HepG2 (cell line): Measurements from ENCODE around the gene WDR93. TPM values are rescaled to one million over a fixed set of nuclear protein-coding genes. Genes with fewer than 3 reads are reported as not detected.
A peak's percentile ranks its signal among the peaks of the same experiment; 100 is the strongest.

Experiments used
- ATAC-seq: fragments of 200-7000 bp; cut with Tn5 transposase; 3 replicates; pipeline ENCODE4 v1.9.1; 2020; ENCODE audit warnings: mild to moderate bottlenecking, moderate library complexity
- BruUV-seq: library from RNA; stranded (reverse); fragments of 400-500 nt; replicated peaks from 2 replicates; lab custom pipeline; 2021; lab: Mats Ljungman, UMichigan
- CTCF ChIA-PET: fragments of 300-600 bp; formaldehyde crosslinking; extraction: SDS; loops from one replicate; lab custom pipeline; 2021; ENCODE audit warnings: low total read pairs, inconsistent platforms, low intra/inter-chr PET ratio; lab: Yijun Ruan, JAX
- POLR2A ChIA-PET: fragments of 350-600 bp; sonication (Branson Sonifier 250); formaldehyde crosslinking; loops from one replicate; lab custom pipeline; 2020; ENCODE audit warnings: antibody characterized with exemption, inconsistent platforms; lab: Yijun Ruan, JAX
- DNase-seq: peaks from one replicate; pipeline ENCODE4 v3.0.0-alpha.2; 2015; ENCODE audit warnings: low spot score
- FAIRE-seq: peaks from 3 replicates; lab custom pipeline; 2011; peaks lifted over from hg19 to GRCh38; lab: Jason Lieb, UNC
- H2AFZ ChIP-seq: one replicate; pipeline ENCODE4 v1.6.1; 2011; ENCODE audit warnings: low read length, inconsistent platforms
- H3K27ac ChIP-seq: fragments of 300-600 bp; 3 replicates; pipeline ENCODE4 v1.8.0; 2011; ENCODE audit warnings: mixed run types, mild to moderate bottlenecking, mixed read lengths, low read length, inconsistent platforms; ENCODE audit not compliant: insufficient read depth; ENCODE audit errors: extremely low read length
- H3K27me3 ChIP-seq, 2 experiments: fragments of 200-600 bp in 1 of 2; 2 replicates in 1 of 2; 3 replicates in 1 of 2; pipeline versions ENCODE4 v1.6.0 to v1.8.0; 2011; ENCODE audit warnings: low read length in 2 of 2, mild to moderate bottlenecking in 2 of 2, moderate library complexity in 2 of 2, inconsistent platforms in 1 of 2; ENCODE audit not compliant: insufficient read depth in 2 of 2, control insufficient read depth in 1 of 2
- H3K36me3 ChIP-seq, 2 experiments: fragments of 200-600 bp in 1 of 2; replicated peaks in 1 of 2; 2 replicates in 1 of 2; 3 replicates in 1 of 2; pipeline versions ENCODE4 v1.5.1 to v1.8.0; 2011; ENCODE audit warnings: low read length in 2 of 2, inconsistent platforms in 1 of 2; ENCODE audit not compliant: insufficient read depth in 2 of 2, control insufficient read depth in 1 of 2
- H3K4me1 ChIP-seq: 2 replicates; pipeline ENCODE4 v1.5.1; 2012; ENCODE audit warnings: low read length, inconsistent platforms; ENCODE audit not compliant: insufficient read depth
- H3K4me2 ChIP-seq: 2 replicates; pipeline ENCODE4 v1.6.0; 2011; ENCODE audit warnings: low read depth, low read length, inconsistent platforms
- H3K4me3 ChIP-seq, 3 experiments: fragments of 200-600 bp in 1 of 3; sonication (generic), shearing (Covaris generic) in 1 of 3; replicated peaks in 1 of 3; 2 replicates each; pipeline ENCODE4 v1.5.1; 2011 to 2016; ENCODE audit warnings: low read length in 3 of 3, inconsistent platforms in 2 of 3, low read depth in 2 of 3, mild to moderate bottlenecking in 2 of 3, control low read depth in 1 of 3, mixed read lengths in 1 of 3; ENCODE audit not compliant: insufficient read depth in 1 of 3
- H3K79me2 ChIP-seq: one replicate; pipeline ENCODE4 v1.6.1; 2011; ENCODE audit warnings: low read length, inconsistent platforms; ENCODE audit not compliant: insufficient read depth
- H3K9ac ChIP-seq: 2 replicates; pipeline ENCODE4 v1.6.0; 2011; ENCODE audit warnings: mild to moderate bottlenecking, low read depth, low read length, inconsistent platforms; ENCODE audit not compliant: insufficient read depth
- H3K9me3 ChIP-seq: 2 replicates; pipeline ENCODE4 v1.5.1; 2012; ENCODE audit warnings: mild to moderate bottlenecking, low read length
- H4K20me1 ChIP-seq: 2 replicates; pipeline ENCODE4 v1.6.0; 2011; ENCODE audit warnings: inconsistent platforms, mild to moderate bottlenecking, low read length, moderate library complexity; ENCODE audit not compliant: insufficient read depth
- ADNP ChIP-seq: sonication (generic); formaldehyde crosslinking; IDR thresholded peaks from 2 replicates; pipeline ENCODE4 v1.4.0; 2020; ENCODE audit warnings: missing genetic modification reagents
- CCDC6 ChIP-seq: sonication (generic); formaldehyde crosslinking; IDR thresholded peaks from 2 replicates; pipeline ENCODE4 v1.8.1; 2022; ENCODE audit warnings: mild to moderate bottlenecking, missing genetic modification reagents, moderate library complexity
- ETV5 ChIP-seq: IDR thresholded peaks from 2 replicates; pipeline ENCODE4 v1.6.1; 2018; ENCODE audit warnings: missing biosample characterization, missing genetic modification reagents, inconsistent platforms, borderline replicate concordance
- HDAC1 ChIP-seq: sonication (generic); formaldehyde crosslinking; IDR thresholded peaks from 2 replicates; pipeline ENCODE4 v1.5.1; 2020; ENCODE audit warnings: mild to moderate bottlenecking, missing genetic modification reagents
- KDM3A ChIP-seq: IDR thresholded peaks from 2 replicates; pipeline ENCODE4 v1.6.1; 2018; ENCODE audit warnings: low read depth, missing compliant biosample characterization
- MAFF ChIP-seq: IDR thresholded peaks from 2 replicates; pipeline ENCODE4 v1.6.1; 2011; ENCODE audit warnings: low read depth, low read length, improper control_type of control experiment
- MAFK ChIP-seq, 2 experiments: IDR thresholded peaks in 1 of 2; conservative IDR thresholded peaks in 1 of 2; 2 replicates each; pipeline ENCODE4 v1.6.1; 2011; ENCODE audit warnings: improper control_type of control experiment in 2 of 2, low read length in 2 of 2
- NCOA5 ChIP-seq: sonication (generic); formaldehyde crosslinking; IDR thresholded peaks from 2 replicates; pipeline ENCODE4 v1.4.0; 2020; ENCODE audit warnings: missing genetic modification reagents
- NFE2L2 ChIP-seq: fragments of 150-350 bp; IDR thresholded peaks from 2 replicates; pipeline ENCODE4 v1.6.1; 2014; ENCODE audit warnings: low read length
- RNF2 ChIP-seq: fragments of 450-650 bp; conservative IDR thresholded peaks from 2 replicates; pipeline ENCODE4 v1.6.1; 2016; ENCODE audit warnings: low read depth
- SIX4 ChIP-seq: sonication (generic); formaldehyde crosslinking; IDR thresholded peaks from 2 replicates; pipeline ENCODE4 v1.4.0; 2020; ENCODE audit warnings: missing genetic modification reagents
- TARDBP ChIP-seq: sonication (generic); formaldehyde crosslinking; IDR thresholded peaks from 2 replicates; pipeline ENCODE4 v1.8.0; 2022; ENCODE audit warnings: mild to moderate bottlenecking, missing genetic modification reagents
- WIZ ChIP-seq: sonication (generic); formaldehyde crosslinking; IDR thresholded peaks from 2 replicates; pipeline ENCODE4 v1.5.1; 2020; ENCODE audit warnings: mild to moderate bottlenecking, missing genetic modification reagents
- ZFP41 ChIP-seq: sonication (generic); formaldehyde crosslinking; IDR thresholded peaks from 2 replicates; pipeline ENCODE4 v1.4.0; 2020; ENCODE audit warnings: mild to moderate bottlenecking, missing genetic modification reagents, borderline replicate concordance
- ZNF225 ChIP-seq: sonication (generic); formaldehyde crosslinking; IDR thresholded peaks from 2 replicates; pipeline ENCODE4 v1.4.0; 2020; ENCODE audit warnings: mild to moderate bottlenecking, missing genetic modification reagents
- ZNF260 ChIP-seq: sonication (generic); formaldehyde crosslinking; IDR thresholded peaks from 2 replicates; pipeline ENCODE4 v1.4.0; 2020; ENCODE audit warnings: missing genetic modification reagents, low read depth, mild to moderate bottlenecking, borderline replicate concordance
- ZNF367 ChIP-seq: sonication (generic); formaldehyde crosslinking; IDR thresholded peaks from 2 replicates; pipeline ENCODE4 v1.4.0; 2020; ENCODE audit warnings: missing genetic modification reagents, borderline replicate concordance
- ZNF432 ChIP-seq: sonication (generic); formaldehyde crosslinking; IDR thresholded peaks from 2 replicates; pipeline ENCODE4 v1.5.0; 2020; ENCODE audit warnings: missing genetic modification reagents, mild to moderate bottlenecking, borderline replicate concordance
- ZSCAN22 ChIP-seq: sonication (generic); formaldehyde crosslinking; IDR thresholded peaks from 2 replicates; pipeline ENCODE4 v1.4.0; 2020; ENCODE audit warnings: mild to moderate bottlenecking, missing genetic modification reagents
- WGBS: methylation state at CpG from one replicate; pipeline ENCODE4 v1.1.6; 2017; ENCODE audit warnings: low lambda C conversion rate; 5-methylcytosine and 5-hydroxymethylcytosine counted together
- in situ Hi-C: cut with HindIII; loops from 2 replicates; pipeline ENCODE4 v1.10.0; 2017; ENCODE audit warnings: low pct_unique_long_range_greater_than_20kb; ENCODE audit not compliant: extremely low pct_ligation_motif_present
- intact Hi-C: fragments of 100-400 bp; cut with micrococcal nuclease; formaldehyde crosslinking; loops from one replicate; pipeline ENCODE4 v1.10.0; 2022; ENCODE audit not compliant: unreplicated experiment
- polyA plus RNA-seq, 8 experiments: library from polyadenylated mRNA; depleted of rRNA in 3 of 8; stranded (reverse) in 7 of 8; unstranded in 1 of 8; fragments of >200 nt; fragmentation: Illumina TruSeq in 4 of 8; extraction: Trizol in 4 of 8; gene quantifications; 2 replicates each; pipeline versions ENCODE4 v1.2.1 to v1.2.3, GENCODE V29; 2011 to 2016; ENCODE audit warnings: low read depth in 4 of 8, missing spikeins in 1 of 8, mixed read lengths in 1 of 8; ENCODE audit not compliant: insufficient read depth in 1 of 8
- total RNA-seq, 5 experiments: library from RNA; depleted of rRNA; stranded (reverse); fragments of >200 nt; fragmentation: Illumina TruSeq; extraction: Trizol; gene quantifications; 2 replicates each; pipeline ENCODE4 v1.2.3, GENCODE V29; 2016; ENCODE audit warnings: low read depth in 1 of 5
- TF ChIP-seq, protein P1 (sequence below): sonication (generic); IDR thresholded peaks from 2 replicates; pipeline ENCODE4 v1.6.1; 2016; ENCODE audit warnings: low read depth, borderline replicate concordance

WDR93 gene
- total and polyA plus RNA-seq, 2 of the 13 experiments (the other 11 are each of a cell fraction or from before 2014, with no cell fraction given) = 0.07 TPM; not detected in 1

- in situ Hi-C loops = no loop called here
- Histone ChIP-seq H3K27ac (no peak overlapping the region), H3K9ac (no peak overlapping the region), H3K36me3 (no peaks in the 10 kb centered on the region), H2AFZ (no peak overlapping the region), H4K20me1 (no peaks in the 10 kb centered on the region), H3K4me1 (peaks cover 33% of the 10 kb centered on the region), H3K27me3 (peaks cover 2 to 8% of the 10 kb centered on the region in 2 experiments; a peak in 3 of 5 replicates), H3K79me2 (no peaks in the 10 kb centered on the region), H3K4me3 (no peak overlapping the region), H3K9me3 (no peaks in the 10 kb centered on the region), H3K4me2 (no peak overlapping the region)
- ChIA-PET POLR2A (interaction anchor here (1.0 kb wide), 2 partner anchors 12 to 42 kb away, joined by 3 to 4 read pairs; partner anchors contain the start of gene ANPEP), CTCF (interaction anchor here (1.0 kb wide), 1 partner anchor 102 kb away, joined by 3 read pairs; no protein-coding TSS in a partner anchor)
- WGBS = 35% methylated on average over 3 of the region's 3 CpGs
- peak; percentile 47 for DNase-seq
- no TSS peak for BruUV-seq
- peak; percentile 64 for ATAC-seq
- peak; percentile 63 for FAIRE-seq
- intact Hi-C loops = no loop called here
- no peak for TF ChIP-seq SIX4
- TF ChIP-seq, protein P1, sequence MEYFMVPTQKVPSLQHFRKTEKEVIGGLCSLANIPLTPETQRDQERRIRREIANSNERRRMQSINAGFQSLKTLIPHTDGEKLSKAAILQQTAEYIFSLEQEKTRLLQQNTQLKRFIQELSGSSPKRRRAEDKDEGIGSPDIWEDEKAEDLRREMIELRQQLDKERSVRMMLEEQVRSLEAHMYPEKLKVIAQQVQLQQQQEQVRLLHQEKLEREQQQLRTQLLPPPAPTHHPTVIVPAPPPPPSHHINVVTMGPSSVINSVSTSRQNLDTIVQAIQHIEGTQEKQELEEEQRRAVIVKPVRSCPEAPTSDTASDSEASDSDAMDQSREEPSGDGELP = peak; percentile 60; the same call in 1 of the 2 replicates
- peak; percentile 78 for TF ChIP-seq NFE2L2
- TF ChIP-seq MAFK (conservative IDR thresholded peaks at IDR 0.05 in 1 of 2, IDR thresholded peaks at IDR 0.05 in 1 of 2; ENCODE audit: low read length in 2 of 2) = peak; percentile 83 to 89
- no peak for TF ChIP-seq CCDC6
- TF ChIP-seq MAFF = peak; percentile 84
Observed at GRCh38 chr15:89772932-89773583, 82.4 kb downstream of the WDR93 start.

GRCh38 chr15:89774492-89774891 is 83.9 kb downstream of the WDR93 start:
- H3K27me3 ChIP-seq = peaks cover 4 to 8% of the 10 kb centered on the region in 2 experiments; a peak in 4 of 5 replicates
- H4K20me1 ChIP-seq = no peaks in the 10 kb centered on the region
- intact Hi-C loops (no loop called here), in situ Hi-C loops (no loop called here)
- no peak overlapping the region for H2AFZ ChIP-seq
- no peaks in the 10 kb centered on the region for H3K36me3 ChIP-seq
- H3K4me3 ChIP-seq = no peak overlapping the region
- WGBS = 75% methylated on average over 5 of the region's 5 CpGs
- no peak overlapping the region for H3K27ac ChIP-seq
- FAIRE-seq = no peak
- ATAC-seq = no peak
- ChIA-PET POLR2A (interaction anchor here (0.9 kb wide), 1 partner anchor 119 kb away, joined by 3 read pairs; the partner anchor contains the start of gene AP3S2), CTCF (no interaction called here)
- H3K4me2 ChIP-seq = no peak overlapping the region
- BruUV-seq = no TSS peak
- DNase-seq = no peak
- no peak overlapping the region for H3K9ac ChIP-seq
- peaks cover 39% of the 10 kb centered on the region for H3K4me1 ChIP-seq
- no peaks in the 10 kb centered on the region for H3K79me2 ChIP-seq
- no peaks in the 10 kb centered on the region for H3K9me3 ChIP-seq
- TF ChIP-seq ADNP (no peak), RNF2 (no peak), ZNF432 (CRISPR knock-in tag) (no peak), ZFP41 (CRISPR knock-in tag) (no peak), KDM3A (CRISPR knock-in tag) (no peak), ZNF367 (CRISPR knock-in tag) (no peak), WIZ (CRISPR knock-in tag) (no peak), TARDBP (CRISPR knock-in tag) (no peak), NCOA5 (no peak), ZNF225 (CRISPR knock-in tag) (no peak), ZSCAN22 (CRISPR knock-in tag) (no peak), HDAC1 (no peak), ZNF260 (CRISPR knock-in tag) (no peak), ETV5 (CRISPR knock-in tag) (no peak)
